ENCODE data around the gene NRN1L.
"Not testable (repeated sequence)": the region's sequence is repeated elsewhere in the genome, so short reads cannot be mapped to it uniquely, and the experiment has no call there.

NRN1L gene

DNA sequence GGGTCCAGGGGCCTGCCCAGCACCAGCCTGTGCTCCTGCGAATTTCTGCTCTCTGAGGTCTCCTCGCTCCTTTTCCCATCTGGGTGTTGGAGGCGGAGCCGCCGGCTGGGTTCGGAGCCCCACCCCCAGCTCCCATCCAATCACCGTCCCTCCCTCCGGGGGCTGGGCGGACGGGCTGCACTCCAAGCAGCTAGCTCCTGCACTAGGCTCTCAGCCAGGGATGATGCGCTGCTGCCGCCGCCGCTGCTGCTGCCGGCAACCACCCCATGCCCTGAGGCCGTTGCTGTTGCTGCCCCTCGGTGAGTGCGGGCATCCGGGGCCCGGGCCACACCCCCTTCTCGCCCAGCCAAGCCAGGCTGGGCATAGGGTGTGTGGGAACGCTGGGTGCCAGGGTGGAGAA is at the start of gene NRN1L:
TSS of gene NRN1L (plus strand) at position 202 of the 400 bp plus-strand sequence. CDS start at position 221, 19 bp downstream.
- DNase-seq (ENCODE audit: low read depth in 3 of 3): no peak

DNA sequence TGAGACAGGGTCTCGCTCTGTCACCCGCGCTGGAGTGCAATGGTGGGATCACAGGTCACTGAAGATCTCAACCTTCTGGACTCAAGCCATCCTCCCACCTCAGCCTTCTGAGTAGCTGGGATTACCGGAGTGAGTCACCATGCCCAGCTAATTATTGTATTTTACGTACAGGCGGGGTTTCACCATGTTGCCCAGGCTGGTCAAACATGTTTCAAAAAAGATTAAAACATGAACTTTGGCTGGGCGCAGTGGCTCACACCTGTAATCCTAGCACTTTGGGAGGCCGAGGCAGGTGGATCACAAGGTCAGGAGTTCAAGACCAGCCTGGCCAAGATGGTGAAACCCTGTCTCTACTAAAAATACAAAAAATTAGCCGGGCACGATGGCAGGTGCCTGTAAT is 47.5 kb upstream of the NRN1L start:
- DNase-seq (ENCODE audit: low read depth in 3 of 3): not testable (repeated sequence)

DNA sequence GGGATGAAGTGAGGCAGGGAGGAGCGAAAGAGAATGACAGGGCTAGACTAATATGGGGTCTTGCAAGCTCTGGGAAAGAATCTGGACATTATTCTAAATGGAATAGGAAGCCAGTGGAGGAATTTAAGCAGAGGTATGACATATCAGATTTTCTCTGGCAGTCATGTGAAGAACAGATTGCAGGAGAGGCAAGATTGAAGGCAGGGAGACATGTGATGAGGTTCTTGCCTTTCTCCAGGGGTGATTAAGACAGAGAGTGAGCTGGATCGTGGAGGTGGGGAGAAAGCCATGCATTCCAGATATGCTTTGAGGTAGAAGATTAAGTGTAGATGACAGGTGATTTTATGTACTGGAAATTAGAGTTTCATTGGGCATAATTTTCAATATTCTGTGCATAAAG is 46.9 kb upstream of the NRN1L start:
- DNase-seq (ENCODE audit: low read depth in 3 of 3): no peak

DNA sequence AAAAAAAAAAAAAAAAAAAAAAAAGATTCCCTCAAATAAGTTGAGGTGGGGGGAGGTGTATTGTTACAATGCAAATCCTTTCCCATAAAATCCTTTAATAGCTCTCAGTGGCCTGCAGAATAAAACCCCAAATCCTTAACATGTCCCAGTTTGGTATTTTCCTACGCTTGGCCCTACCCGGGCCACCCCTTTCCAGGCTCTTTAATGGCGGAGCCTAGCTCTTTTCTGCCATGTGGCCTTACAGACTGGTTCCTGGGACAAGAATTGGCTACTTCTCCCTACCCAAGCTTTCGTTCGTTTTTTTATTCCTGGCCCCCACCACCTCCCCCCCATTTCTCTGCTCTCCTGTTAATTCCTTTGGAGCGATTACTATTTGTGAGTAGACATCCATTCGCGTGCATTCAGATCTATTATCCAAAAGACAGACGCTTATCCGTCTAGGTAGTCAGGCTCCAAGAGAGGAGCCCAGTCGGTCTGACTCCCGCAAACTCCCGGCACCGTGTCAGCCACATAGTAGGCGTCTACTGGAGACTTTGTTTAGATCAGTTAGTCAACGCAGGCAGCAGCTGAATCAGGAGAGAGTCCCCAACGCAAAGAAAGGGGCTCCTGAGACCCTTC is 43.4 kb upstream of the NRN1L start:
- DNase-seq (ENCODE audit: low read depth in 3 of 3): no peak

- peak; percentile 89 to 92 (median 91) for DNase-seq (ENCODE audit: low read depth in 3 of 3)
Observed at GRCh38 chr16:67841816-67842508, 42.7 kb upstream of the NRN1L start, which contains the start of gene THAP11. Gene THAP11 (plus strand): TSS chr16:67842320. CDS start chr16:67842555, 235 bp downstream.

DNA sequence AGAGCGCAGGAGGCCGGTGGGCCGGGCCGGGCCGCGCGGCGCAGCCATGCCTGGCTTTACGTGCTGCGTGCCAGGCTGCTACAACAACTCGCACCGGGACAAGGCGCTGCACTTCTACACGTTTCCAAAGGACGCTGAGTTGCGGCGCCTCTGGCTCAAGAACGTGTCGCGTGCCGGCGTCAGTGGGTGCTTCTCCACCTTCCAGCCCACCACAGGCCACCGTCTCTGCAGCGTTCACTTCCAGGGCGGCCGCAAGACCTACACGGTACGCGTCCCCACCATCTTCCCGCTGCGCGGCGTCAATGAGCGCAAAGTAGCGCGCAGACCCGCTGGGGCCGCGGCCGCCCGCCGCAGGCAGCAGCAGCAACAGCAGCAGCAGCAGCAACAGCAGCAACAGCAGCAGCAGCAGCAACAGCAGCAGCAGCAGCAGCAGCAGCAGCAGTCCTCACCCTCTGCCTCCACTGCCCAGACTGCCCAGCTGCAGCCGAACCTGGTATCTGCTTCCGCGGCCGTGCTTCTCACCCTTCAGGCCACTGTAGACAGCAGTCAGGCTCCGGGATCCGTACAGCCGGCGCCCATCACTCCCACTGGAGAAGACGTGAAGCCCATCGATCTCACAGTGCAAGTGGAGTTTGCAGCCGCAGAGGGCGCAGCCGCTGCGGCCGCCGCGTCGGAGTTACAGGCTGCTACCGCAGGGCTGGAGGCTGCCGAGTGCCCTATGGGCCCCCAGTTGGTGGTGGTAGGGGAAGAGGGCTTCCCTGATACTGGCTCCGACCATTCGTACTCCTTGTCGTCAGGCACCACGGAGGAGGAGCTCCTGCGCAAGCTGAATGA is 42.0 kb upstream of the NRN1L start:
- DNase-seq (ENCODE audit: low read depth in 3 of 3): peak; percentile 36 to 39 (median 38)

DNA sequence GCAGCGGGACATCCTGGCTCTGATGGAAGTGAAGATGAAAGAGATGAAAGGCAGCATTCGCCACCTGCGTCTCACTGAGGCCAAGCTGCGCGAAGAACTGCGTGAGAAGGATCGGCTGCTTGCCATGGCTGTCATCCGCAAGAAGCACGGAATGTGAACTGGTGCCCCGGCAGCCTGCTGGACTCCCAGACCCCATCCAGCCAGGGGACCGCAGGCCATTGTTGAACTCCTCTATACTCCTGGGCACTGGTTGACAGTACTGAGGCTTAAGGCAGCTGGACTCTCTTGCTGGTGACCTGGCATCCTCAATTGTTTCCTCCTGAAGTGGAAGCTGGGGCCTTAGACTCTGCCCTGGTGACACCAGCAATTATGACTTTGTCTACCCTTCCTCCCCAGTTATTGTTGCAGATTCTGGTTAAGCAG is 41.3 kb upstream of the NRN1L start:
- DNase-seq (ENCODE audit: low read depth in 3 of 3): no peak

DNA sequence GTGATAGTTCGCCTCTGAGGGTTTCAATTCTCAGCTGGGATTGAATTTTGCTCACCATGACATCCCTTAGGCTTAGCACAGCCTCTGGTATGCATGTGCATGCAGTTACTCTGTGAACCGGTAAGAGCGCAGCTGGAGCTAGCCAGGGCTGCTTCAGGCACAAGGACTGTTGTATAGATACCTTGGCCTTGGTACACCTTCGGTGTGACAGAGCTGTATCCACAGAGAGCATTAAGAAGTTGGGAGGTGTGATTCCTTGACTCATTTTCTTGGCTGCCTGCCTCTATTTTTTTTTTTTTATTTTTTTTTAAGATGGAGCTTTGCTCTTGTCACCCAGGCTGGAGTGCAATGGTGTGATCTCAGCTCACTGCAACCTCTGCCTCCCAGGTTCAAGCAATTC is 40.2 kb upstream of the NRN1L start:
- DNase-seq (ENCODE audit: low read depth in 3 of 3): no peak

DNA sequence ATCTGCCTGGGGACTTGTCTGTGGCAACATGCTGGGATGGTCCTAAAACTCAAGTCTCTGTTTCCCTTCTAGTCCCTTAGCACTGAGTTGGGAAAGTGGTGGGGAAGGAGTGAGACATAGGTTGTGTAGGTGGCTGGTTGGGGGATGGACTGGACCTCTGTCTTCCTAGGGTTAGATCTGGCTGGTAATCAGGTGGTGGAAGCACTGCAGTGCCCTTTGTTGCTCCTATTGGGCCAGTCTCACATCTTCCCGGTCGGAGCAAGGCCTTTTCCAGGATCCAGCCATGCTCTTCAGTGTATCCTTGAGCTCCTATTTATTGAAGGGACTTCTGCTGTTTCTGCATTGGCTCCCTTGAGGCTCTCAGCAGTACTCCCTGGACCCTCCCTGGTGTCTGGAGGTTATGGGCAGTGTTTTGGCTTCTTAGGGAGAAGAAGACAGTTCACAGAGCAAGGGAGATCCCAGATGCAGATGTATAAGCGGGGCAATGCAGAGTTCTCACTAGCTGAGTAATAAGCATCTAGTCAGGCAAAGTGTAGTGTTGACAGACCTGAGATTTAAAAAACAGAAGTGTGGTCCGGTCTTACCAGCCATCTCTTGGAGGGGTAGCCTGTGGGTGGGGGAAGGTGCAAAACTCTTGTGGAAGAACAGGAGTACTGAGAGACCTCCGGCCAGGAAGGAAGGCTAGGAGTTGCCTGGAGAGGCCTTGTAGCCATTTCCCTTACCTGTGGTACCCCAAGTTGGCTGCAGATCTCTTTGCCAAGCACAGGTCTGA is 39.2 kb upstream of the NRN1L start:
- DNase-seq (ENCODE audit: low read depth in 3 of 3): no peak

GRCh38 chr16:67846063-67846319 is 38.7 kb upstream of the NRN1L start:
- DNase-seq (ENCODE audit: low read depth in 3 of 3): no peak

- peak; percentile 92 to 95 (median 92) for DNase-seq (ENCODE audit: low read depth in 3 of 3)
Observed at GRCh38 chr16:67846320-67847063, 38.2 kb upstream of the NRN1L start, which contains the start of gene NUTF2. Gene NUTF2 (plus strand): TSS chr16:67846933. CDS start chr16:67865131, 18,198 bp downstream.

DNA sequence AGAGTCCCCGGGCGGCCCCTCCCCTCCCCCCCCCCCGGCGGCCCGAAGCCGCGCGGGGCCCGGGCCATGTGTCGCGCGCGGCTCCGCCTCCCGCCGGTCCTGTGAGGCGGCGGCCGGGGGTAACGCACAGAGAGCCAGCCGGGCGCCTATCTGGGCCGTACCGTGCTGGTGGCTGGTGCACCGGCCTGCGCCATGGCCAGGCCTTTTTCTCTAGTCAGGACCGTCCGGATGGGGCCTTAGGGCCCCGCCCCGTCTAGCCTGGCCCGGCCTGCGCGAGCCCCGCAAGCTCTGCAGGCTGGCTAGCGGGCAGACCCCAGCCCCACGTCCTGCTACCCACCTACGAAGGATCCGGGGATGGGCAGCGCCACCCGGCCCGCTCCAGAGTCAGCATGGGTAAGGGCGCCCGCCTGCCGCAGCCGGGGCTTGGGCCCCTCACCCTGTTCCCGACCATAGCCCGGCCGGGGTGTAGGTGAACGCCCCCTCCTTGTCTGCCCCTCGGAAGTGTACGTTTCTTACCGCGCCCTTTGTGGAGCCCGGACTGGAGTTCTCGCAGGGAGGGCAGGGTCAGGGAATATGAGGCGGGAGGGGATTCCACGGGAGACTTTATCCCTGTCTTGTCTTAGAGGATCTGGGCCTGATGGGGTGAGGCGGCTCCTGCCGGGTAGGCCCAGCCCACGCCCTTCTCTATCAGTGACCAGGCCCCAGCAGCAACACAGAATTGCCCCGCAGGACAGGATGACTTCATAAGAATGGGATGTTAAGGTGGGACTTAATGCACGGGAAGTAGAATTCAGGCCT is 37.4 kb upstream of the NRN1L start, which contains the start of gene CENPT:
TSS of gene CENPT (minus strand) at position 630 of the 798 bp plus-strand sequence. CDS start 13,834 bp downstream, outside the sequence.
- peak in 2 of 3 donors; percentile 29 to 50 for DNase-seq (ENCODE audit: low read depth in 3 of 3)

- DNase-seq (ENCODE audit: low read depth in 3 of 3): no peak
Observed at GRCh38 chr16:67848118-67848517, 36.6 kb upstream of the NRN1L start.

DNA sequence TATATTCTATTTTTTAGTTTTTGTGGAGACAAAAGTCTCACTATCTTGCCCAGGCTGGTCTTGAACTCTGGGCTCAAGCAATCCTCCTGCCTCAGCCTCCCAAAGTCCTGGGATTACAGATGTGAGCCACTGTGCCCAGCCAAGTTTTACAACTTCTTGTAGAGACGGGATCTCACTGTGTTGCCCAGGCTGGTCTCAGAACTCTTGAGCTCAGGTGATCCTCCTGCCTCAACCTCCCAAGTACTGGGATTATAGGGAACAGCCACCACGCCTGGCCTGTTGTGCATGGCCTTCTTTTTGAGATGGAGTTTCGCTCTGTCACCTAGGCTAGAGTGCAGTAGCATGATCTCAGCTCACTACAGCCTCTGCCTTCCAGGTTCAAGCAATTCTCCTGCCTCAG is 31.0 kb upstream of the NRN1L start:
- no peak for DNase-seq (ENCODE audit: low read depth in 3 of 3)

DNA sequence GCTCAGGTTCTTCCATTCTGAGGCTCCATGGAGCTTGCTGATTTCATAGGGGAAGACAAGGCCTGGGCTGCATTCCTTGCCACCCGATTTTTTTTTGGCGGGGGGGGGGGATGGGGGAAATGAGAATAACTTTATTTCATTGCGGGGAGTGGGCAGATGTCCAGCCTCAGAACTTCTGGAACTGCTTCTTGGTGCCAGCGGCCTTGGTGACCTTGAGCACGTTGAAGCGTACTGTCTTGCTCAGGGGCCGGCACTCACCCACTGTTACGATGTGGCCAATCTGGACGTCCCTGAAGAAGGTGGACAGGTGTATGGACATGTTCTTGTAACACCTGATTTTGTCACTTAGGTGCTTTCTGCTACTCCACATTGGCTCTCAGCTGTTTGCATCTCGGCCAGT is 28.9 kb upstream of the NRN1L start:
- DNase-seq (ENCODE audit: low read depth in 3 of 3): no peak

GRCh38 chr16:67856927-67857546 is 27.6 kb upstream of the NRN1L start:
- DNase-seq (ENCODE audit: low read depth in 3 of 3): no peak

DNA sequence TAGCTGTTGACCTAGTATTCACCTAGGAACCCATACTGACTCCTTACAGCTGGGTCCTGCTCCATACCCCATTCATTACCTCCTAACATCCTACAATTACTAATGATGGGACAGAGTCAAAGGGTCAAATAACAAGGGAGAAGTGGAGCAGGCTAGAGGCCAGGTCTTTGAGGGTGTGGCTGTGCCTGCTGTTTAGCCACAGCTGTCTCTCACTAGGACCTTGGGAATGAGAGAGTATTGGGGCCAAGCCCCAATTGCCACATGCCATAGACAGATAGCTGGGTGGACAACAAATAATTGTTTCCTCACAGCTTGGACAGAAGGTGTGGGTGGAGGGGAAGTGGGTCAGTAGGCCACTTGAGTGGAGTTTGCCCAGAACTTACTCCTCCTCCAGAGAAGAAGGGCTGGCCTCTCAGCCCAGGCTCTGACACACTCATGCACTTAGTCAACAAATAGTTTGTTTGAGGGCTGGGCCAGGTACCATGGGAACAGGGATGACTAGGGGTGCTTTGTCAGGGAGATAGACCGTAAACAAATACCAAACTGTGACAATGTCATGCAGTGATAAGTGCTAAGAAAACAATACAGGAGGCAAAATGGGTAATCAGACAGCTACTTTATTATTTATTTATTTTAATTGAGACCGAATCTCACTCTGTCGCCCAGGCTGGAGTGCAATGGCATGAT is 27.0 kb upstream of the NRN1L start:
- peak in 1 of 3 donors; percentile 15 for DNase-seq (ENCODE audit: low read depth in 3 of 3)

GRCh38 chr16:67858500-67858899 is 26.2 kb upstream of the NRN1L start:
- no peak for DNase-seq (ENCODE audit: low read depth in 3 of 3)

All from stimulated activated CD4-positive, alpha-beta T cell treated with anti-CD3 and anti-CD28 coated beads, TNF-alpha, amount 100 ng/mL, for 48 hours (primary cell).